GM19240 (cell line): Measurements from ENCODE around the gene FGD6.
A peak's percentile ranks its signal among the peaks of the same experiment; 100 is the strongest.

Experiments used
- DNase-seq: peaks from one replicate; pipeline ENCODE4 v3.0.0; 2011; ENCODE audit warnings: low spot score; ENCODE audit not compliant: insufficient read length

FGD6 gene

GRCh38 chr12:95089462-95089861 lies 127.8 kb downstream of the FGD6 start:
- DNase-seq: no peak

GRCh38 chr12:95088379-95088778 lies 128.9 kb downstream of the FGD6 start:
- no peak for DNase-seq

GRCh38 chr12:95085612-95086011 lies 131.7 kb downstream of the FGD6 start:
- DNase-seq: no peak

- DNase-seq: no peak
These were observed 133.3 kb downstream of the FGD6 start for GRCh38 chr12:95083938-95084337.

DNA sequence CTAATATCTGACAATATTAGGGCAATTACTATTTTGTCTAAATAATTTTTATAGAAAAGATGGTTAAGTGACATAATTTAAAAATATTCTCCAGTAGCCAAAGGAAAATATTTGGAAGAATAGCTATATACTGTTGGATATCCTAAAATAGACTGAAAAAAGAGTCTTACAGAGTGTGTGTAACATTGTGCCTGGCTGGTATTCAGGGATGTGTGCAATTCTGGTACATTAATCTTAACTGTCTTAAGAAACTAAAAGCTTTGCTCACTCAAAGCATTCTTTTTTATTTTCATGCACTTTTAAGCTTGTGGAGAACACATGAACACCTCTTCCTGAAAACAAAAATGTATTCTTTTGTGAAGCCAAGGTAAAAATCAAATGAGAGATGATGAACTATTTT lies 133.8 kb downstream of the FGD6 start:
- no peak for DNase-seq

DNA sequence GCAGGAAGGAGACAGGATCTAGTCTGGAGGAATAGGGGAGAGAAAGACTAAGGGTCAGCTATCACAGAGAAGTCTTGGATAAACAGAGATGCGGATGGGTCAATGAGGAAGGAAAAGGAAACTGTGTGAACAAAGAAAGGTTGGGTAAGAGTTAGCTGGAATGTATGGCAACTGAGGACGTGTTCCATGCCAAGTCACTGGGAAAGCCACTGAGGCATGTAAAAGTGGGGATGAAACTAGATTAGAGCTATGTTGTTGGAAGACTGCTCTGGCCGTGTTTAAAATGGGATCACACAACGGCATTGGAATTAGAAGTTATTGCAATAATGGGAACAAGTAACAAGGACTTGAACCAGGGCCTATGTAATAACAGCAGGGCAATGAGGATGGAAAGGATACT lies 139.9 kb downstream of the FGD6 start:
- no peak for DNase-seq

DNA sequence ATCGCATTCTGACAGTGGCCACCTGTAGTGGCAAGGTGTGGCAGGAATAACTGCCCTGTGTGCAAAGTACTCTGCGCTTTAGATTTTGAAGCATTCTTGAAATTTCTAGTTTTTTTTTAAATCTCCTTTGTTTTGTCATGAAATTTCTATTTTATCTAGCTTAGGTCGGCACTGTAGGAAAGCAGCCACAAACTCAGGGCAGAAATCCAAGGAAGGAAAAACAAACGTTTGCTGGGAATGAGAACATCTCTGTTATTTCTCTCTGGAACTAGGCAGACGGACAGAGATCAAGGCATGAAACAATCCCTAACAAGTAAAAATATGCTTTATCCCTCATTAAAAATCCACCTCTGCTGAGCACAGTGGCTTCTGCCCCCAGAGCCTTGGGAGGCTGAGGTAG lies 142.5 kb downstream of the FGD6 start:
- no peak for DNase-seq

DNA sequence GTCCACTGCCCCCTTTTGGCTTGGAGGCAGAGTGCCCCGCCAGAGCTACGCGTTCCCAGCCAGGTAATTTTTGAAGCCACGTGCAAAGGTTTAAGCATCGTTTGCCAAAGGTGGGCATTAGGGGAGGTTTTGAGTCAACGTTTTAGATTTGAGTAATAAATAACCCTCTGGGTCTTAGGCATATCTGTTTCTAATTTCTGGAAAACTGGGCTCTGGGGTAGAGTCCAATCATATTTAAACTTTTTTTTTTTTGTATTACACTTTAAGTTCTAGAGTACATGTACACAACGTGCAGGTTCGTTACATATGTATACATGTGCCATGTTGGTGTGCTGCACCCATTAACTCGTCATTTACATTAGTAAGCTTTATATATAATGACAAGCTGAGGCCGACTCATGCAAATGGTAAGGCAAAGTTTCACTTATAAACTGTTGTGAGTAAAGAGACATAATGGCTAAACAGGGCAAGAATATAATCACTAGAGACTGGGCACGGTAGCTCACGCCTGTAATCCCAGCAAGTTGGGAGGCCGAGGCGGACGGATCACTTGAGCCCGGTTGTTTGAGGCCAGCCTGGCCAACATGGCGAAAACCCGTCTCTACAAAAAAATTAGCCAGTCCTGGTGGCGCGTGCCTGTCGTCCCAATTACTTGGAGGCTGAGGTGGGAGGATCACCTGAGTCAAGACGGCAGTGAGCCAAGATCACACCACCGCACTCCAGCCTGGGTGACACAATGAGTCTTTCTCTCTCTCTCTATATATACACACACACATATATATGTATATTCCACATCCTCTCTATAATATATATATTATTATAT lies 143.4 kb downstream of the FGD6 start:
- no peak for DNase-seq

GRCh38 chr12:95072900-95073697 lies 144.2 kb downstream of the FGD6 start, which contains the start of gene NR2C1:
NR2C1 (minus strand) TSS chr12:95073618; CDS start chr12:95067384, 6,234 bp downstream.
- DNase-seq: peak; percentile 97

DNA sequence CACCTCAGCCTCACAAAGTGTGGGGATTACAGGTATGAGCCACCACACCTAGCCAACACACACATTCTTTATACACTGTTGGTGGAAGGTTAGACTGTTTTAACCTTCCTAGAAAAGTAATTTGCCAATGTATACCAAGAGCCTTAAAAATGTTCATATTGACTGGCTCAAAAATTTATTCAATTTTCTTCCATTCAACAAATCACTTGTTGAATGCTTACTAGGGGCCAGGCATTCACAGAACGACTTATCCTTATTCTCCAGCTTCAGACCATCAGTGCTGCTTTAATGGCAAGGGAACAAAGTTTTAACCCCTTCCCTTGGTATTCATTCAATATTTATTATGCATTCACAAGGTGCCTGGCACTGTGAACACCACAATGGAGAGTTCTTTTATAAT lies 146.9 kb downstream of the FGD6 start:
- no peak for DNase-seq

GRCh38 chr12:95066091-95066855 lies 151.0 kb downstream of the FGD6 start:
- DNase-seq: no peak

- no peak for DNase-seq
These were observed 156.3 kb downstream of the FGD6 start for GRCh38 chr12:95060951-95061350.

DNA sequence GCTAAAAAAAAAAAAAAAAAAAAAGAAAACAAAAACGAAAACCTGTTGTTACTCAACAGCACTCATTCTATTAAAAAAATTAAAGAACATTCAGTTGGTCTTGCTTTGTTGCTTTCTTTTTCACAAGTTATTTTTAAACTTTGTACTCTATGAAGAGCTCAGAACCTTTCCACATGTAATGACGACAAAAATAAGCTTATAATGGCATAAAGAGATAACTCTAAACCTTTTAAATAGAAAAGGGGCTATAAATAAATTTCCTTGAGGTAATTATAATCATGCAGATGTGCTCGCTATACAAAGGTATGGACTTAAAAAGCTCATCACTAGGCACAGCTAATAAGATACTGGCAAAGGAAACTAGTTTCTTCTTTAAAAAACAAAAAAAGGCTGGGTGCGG lies 157.3 kb downstream of the FGD6 start:
- no peak for DNase-seq

GRCh38 chr12:95057424-95057823 lies 159.8 kb downstream of the FGD6 start:
- DNase-seq: no peak

DNA sequence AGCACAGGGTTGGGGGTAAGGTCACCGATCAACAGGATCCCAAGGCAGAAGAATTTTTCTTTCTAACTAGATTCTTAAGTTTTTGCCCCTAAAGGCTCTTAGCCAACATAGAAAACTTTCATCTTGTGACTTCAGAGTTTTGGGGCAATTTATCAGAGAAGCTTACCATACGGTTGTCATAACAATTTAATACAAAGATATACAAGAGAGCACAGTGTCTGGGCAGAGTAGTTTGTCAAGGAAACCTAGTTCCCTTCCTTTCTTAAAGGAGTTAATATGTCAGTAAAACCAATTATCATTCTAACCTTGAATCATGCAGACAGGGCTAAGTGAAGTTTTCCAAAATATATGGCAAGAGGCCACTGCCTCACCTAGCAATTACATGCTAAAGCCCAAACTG lies 162.2 kb downstream of the FGD6 start:
- DNase-seq: no peak

DNA sequence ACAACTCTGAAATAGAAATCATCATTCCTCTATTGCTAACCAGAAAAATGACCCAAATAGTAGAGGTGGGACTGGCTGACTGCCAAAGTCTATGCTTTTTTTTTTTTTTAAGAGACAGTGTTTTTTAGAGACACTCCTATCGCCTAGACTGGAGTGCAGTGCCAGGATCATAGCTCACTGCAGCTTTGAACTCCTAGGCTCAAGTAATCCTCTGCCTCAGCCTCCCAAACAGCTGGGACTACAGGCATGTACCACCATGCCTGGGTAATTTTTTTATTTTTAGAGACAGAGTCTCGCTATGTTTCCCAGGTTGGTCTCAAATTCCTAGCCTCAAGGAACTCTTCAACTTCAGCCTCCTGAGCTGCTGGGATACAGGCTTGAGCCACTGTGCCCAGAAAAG lies 163.1 kb downstream of the FGD6 start:
- no peak for DNase-seq

DNA sequence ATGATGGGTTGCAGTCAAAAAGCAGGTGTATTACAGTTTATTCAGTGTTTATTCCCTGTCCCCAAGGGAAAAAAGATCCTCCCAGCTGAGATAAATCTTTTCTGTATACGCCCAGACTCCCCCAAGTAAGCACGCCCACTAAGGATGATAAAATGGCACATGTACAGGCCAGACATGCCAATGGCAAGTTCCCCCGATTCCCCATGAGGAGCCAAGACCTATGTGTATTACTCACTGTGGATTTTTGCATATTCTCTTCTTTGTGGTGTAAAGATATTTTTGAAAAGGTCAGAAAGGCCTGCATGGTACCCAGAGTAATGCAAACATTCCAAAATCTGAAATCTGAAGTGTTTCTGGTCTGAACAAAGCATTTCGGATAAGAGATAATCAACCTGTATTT lies 166.0 kb downstream of the FGD6 start:
- no peak for DNase-seq

DNA sequence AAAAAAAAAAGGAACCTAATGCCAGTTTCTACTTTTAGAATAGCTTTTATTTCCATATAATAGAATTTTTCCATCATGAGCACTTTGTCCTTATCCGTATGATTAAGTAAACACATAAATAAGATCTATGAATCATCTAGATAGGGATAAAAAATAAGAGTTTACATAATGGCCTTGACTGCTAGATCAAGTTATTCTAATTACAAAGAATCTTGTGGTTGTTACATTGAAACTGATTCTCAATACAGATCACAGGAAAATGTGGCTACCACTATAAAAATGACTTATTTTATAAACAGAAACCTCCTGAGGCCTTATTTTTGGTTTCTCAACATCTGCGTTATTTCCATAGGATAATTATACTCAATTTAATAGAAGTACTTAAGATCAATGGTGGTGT lies 179.4 kb downstream of the FGD6 start:
- no peak for DNase-seq

- DNase-seq: no peak
These were observed 182.5 kb downstream of the FGD6 start for GRCh38 chr12:95034750-95035149.
